Naive thymus-derived CD4-positive, alpha-beta T cell (primary cell): ENCODE measurements around the gene SLC36A2. TPM values are rescaled to one million over a fixed set of nuclear protein-coding genes. Genes with fewer than 3 reads are reported as not detected.

Source experiments
- ATAC-seq: fragments of 150-1000 bp; cut with Tn5 transposase; 2 replicates; pipeline ENCODE4 v1.10.0; 2021; ENCODE audit warnings: mild to moderate bottlenecking, moderate library complexity
- CTCF ChIA-PET: fragments of 350-600 bp; sonication (Branson Sonifier 250); formaldehyde crosslinking; loops from one replicate; lab custom pipeline; 2021; ENCODE audit warnings: antibody characterized with exemption; lab: Charles Lee
- POLR2A ChIA-PET: fragments of 350-600 bp; sonication (Branson Sonifier 250); formaldehyde crosslinking; loops from one replicate; lab custom pipeline; 2021; ENCODE audit warnings: antibody characterized with exemption, inconsistent platforms; lab: Charles Lee
- DNase-seq, 9 donors: peaks; one replicate each; pipeline versions ENCODE4 v3.0.0 to v3.0.0-alpha.2; 2020 to 2022; ENCODE audit warnings: mixed read lengths in 1 of 9
- H3K27ac ChIP-seq: one replicate; pipeline ENCODE4 v1.7.0; 2013; ENCODE audit warnings: mild to moderate bottlenecking, low read depth, low read length, moderate library complexity
- H3K27me3 ChIP-seq, 2 donors: one replicate each; pipeline ENCODE4 v1.7.0; 2013; ENCODE audit warnings: low read length in 2 of 2, mild to moderate bottlenecking in 2 of 2, moderate library complexity in 2 of 2; ENCODE audit not compliant: control insufficient read depth in 2 of 2, insufficient read depth in 2 of 2
- H3K36me3 ChIP-seq, 3 experiments: 1 replicate in 2 of 3; 2 replicates in 1 of 3; pipeline ENCODE4 v1.7.0; 2013; ENCODE audit warnings: low read length in 3 of 3, mild to moderate bottlenecking in 3 of 3, moderate library complexity in 1 of 3; ENCODE audit not compliant: insufficient read depth in 3 of 3, control insufficient read depth in 2 of 3
- H3K4me1 ChIP-seq, 2 donors: one replicate each; pipeline ENCODE4 v1.7.0; 2013; ENCODE audit warnings: low read length in 2 of 2, mild to moderate bottlenecking in 2 of 2, moderate library complexity in 1 of 2; ENCODE audit not compliant: control insufficient read depth in 2 of 2, insufficient read depth in 2 of 2
- H3K4me3 ChIP-seq: 2 replicates; pipeline ENCODE4 v1.7.0; 2013; ENCODE audit warnings: mild to moderate bottlenecking, low read length
- H3K9me3 ChIP-seq, 3 experiments: 1 replicate in 2 of 3; 2 replicates in 1 of 3; pipeline ENCODE4 v1.7.0; 2013; ENCODE audit warnings: low read length in 3 of 3; ENCODE audit not compliant: control insufficient read depth in 2 of 3
- H3K27ac Mint-ChIP-seq, 9 donors: one replicate each; pipeline ENCODE4 v1.8.0; 2020 to 2022; ENCODE audit warnings: mixed read lengths in 9 of 9, mild to moderate bottlenecking in 8 of 9, moderate library complexity in 5 of 9, inconsistent platforms in 2 of 9
- H3K27me3 Mint-ChIP-seq, 5 donors: one replicate each; pipeline ENCODE4 v1.8.0; 2021 to 2022; ENCODE audit warnings: mixed read lengths in 5 of 5, mild to moderate bottlenecking in 1 of 5
- H3K36me3 Mint-ChIP-seq, 5 donors: one replicate each; pipeline ENCODE4 v1.8.0; 2020 to 2022; ENCODE audit warnings: mixed read lengths in 5 of 5, mild to moderate bottlenecking in 3 of 5, inconsistent platforms in 1 of 5
- H3K4me1 Mint-ChIP-seq, 7 donors: one replicate each; pipeline ENCODE4 v1.8.0; 2020 to 2022; ENCODE audit warnings: mixed read lengths in 7 of 7, mild to moderate bottlenecking in 3 of 7, inconsistent platforms in 1 of 7
- H3K4me3 Mint-ChIP-seq, 10 donors: one replicate each; pipeline ENCODE4 v1.8.0; 2020 to 2022; ENCODE audit warnings: mild to moderate bottlenecking in 10 of 10, mixed read lengths in 10 of 10, moderate library complexity in 6 of 10, inconsistent platforms in 2 of 10
- H3K9me3 Mint-ChIP-seq, 11 donors: one replicate each; pipeline ENCODE4 v1.8.0; 2020 to 2022; ENCODE audit warnings: mixed read lengths in 11 of 11, mild to moderate bottlenecking in 4 of 11, inconsistent platforms in 1 of 11, moderate library complexity in 1 of 11
- intact Hi-C, 2 donors: fragments of 100-400 bp; cut with micrococcal nuclease; formaldehyde crosslinking; loops; one replicate each; pipeline ENCODE4 v1.15.1; 2023
- polyA plus RNA-seq, 2 donors: library from polyadenylated mRNA; unstranded; fragments of 300-500 nt; fragmentation: Illumina TruSeq; gene quantifications; one replicate each; pipeline ENCODE4 v1.2.3, GENCODE V29; 2021
- total RNA-seq, 6 experiments: library from RNA in 5 of 6; stranded (reverse) in 5 of 6; gene quantifications; 1 replicate in 5 of 6; 2 replicates in 1 of 6; pipeline ENCODE4 v1.2.3 and lab custom pipeline; 2021 to 2026

SLC36A2 gene
- total and polyA plus RNA-seq, 7 experiments from 2014 or later: not detected

GRCh38 chr5:151332857-151333256 lies 14.5 kb downstream of the SLC36A2 start:
- CTCF ChIA-PET: no interaction called here
- H3K27me3 Mint-ChIP-seq: peaks cover 0 to 10% (median 6%) of the 10 kb centered on the region in 5 donors
- H3K4me3 Mint-ChIP-seq: no peak overlapping the region
- no peaks in the 10 kb centered on the region for H3K9me3 Mint-ChIP-seq
- Histone ChIP-seq H3K4me3 (no peak overlapping the region), H3K27me3 (no peaks in the 10 kb centered on the region), H3K4me1 (no peaks in the 10 kb centered on the region), H3K9me3 (no peaks in the 10 kb centered on the region), H3K27ac (no peak overlapping the region), H3K36me3 (no peaks in the 10 kb centered on the region)
- ATAC-seq (no peak), DNase-seq (no peak)
- H3K27ac Mint-ChIP-seq: no peak overlapping the region
- intact Hi-C loops: no loop called here
- POLR2A ChIA-PET: no interaction called here
- no peaks in the 10 kb centered on the region for H3K36me3 Mint-ChIP-seq
- no peaks in the 10 kb centered on the region for H3K4me1 Mint-ChIP-seq

- Histone ChIP-seq H3K9me3 (no peaks in the 10 kb centered on the region), H3K36me3 (no peaks in the 10 kb centered on the region), H3K4me3 (no peak overlapping the region), H3K4me1 (no peaks in the 10 kb centered on the region), H3K27me3 (no peaks in the 10 kb centered on the region), H3K27ac (no peak overlapping the region)
- H3K27me3 Mint-ChIP-seq: peaks cover 0 to 9% (median 4%) of the 10 kb centered on the region in 5 donors
- no peak for DNase-seq
- POLR2A ChIA-PET: no interaction called here
- CTCF ChIA-PET: no interaction called here
- no peak overlapping the region for H3K4me3 Mint-ChIP-seq
- no peak for ATAC-seq
- intact Hi-C loops: no loop called here
- no peaks in the 10 kb centered on the region for H3K9me3 Mint-ChIP-seq
- H3K27ac Mint-ChIP-seq: no peak overlapping the region
- peaks cover 0 to 2% (median 0%) of the 10 kb centered on the region in 7 donors for H3K4me1 Mint-ChIP-seq
- no peaks in the 10 kb centered on the region for H3K36me3 Mint-ChIP-seq
These were observed 18.6 kb downstream of the SLC36A2 start for GRCh38 chr5:151328734-151329133.

DNA sequence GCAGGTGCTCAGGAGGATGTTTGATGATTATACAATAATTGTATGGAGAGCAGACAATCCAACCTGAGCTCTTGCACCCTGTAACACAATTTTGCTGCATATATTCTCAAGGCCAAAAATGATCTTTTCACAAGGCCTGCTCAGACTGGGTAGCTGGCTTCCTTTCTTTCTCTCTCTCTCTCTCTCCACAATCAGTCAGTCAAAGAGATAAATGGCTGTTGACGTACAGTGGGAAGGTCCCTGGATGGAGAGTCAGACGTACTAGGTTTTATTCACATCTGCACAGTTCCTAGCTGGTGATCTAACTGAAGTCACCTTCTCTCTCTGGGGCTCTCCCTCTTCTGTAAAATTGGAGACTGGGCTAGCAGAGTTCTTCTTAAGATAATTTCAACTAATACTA lies 19.8 kb downstream of the SLC36A2 start:
- H3K27me3 ChIP-seq: no peaks in the 10 kb centered on the region
- no peak overlapping the region for H3K4me3 ChIP-seq
- no peaks in the 10 kb centered on the region for H3K36me3 ChIP-seq
- peaks cover 0 to under 1% (median 0%) of the 10 kb centered on the region in 11 donors for H3K9me3 Mint-ChIP-seq
- no peak overlapping the region for H3K27ac Mint-ChIP-seq
- no peak overlapping the region for H3K27ac ChIP-seq
- H3K9me3 ChIP-seq: no peaks in the 10 kb centered on the region
- H3K4me3 Mint-ChIP-seq: no peak overlapping the region
- intact Hi-C loops: no loop called here
- H3K4me1 Mint-ChIP-seq: peaks cover 0 to 2% (median 0%) of the 10 kb centered on the region in 7 donors
- H3K4me1 ChIP-seq: no peaks in the 10 kb centered on the region
- peaks cover 0 to 9% (median 4%) of the 10 kb centered on the region in 5 donors for H3K27me3 Mint-ChIP-seq
- DNase-seq (no peak), ATAC-seq (no peak)
- ChIA-PET POLR2A (no interaction called here), CTCF (no interaction called here)
- H3K36me3 Mint-ChIP-seq: no peaks in the 10 kb centered on the region

DNA sequence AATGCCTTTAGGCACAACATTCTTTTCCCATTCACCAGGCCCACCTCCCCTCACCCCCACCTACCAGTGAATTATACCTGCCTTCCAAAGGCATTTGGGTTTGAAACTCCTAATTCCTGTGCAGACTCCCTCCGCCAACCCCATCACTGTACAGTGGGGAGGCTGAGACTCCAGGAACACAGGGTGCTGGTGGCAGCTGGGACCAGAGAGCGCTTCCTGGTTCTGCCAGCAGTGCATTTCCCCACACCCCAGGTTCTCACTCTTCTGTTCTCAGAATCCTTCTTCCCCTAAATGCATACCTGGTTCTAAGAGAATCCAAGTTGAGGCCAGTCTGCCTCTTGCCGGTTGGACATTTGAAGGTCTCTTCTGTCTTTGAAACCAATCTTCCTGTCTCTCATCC lies 21.1 kb downstream of the SLC36A2 start:
- H3K27me3 Mint-ChIP-seq: peaks cover 0 to 9% (median 4%) of the 10 kb centered on the region in 5 donors
- ChIA-PET CTCF (no interaction called here), POLR2A (no interaction called here)
- Histone ChIP-seq H3K36me3 (no peaks in the 10 kb centered on the region), H3K4me3 (no peak overlapping the region), H3K27me3 (no peaks in the 10 kb centered on the region), H3K9me3 (no peaks in the 10 kb centered on the region), H3K27ac (no peak overlapping the region), H3K4me1 (no peaks in the 10 kb centered on the region)
- intact Hi-C loops: no loop called here
- no peak overlapping the region for H3K27ac Mint-ChIP-seq
- H3K9me3 Mint-ChIP-seq: peaks cover 0 to 2% (median 0%) of the 10 kb centered on the region in 11 donors
- H3K4me3 Mint-ChIP-seq: no peak overlapping the region
- no peaks in the 10 kb centered on the region for H3K36me3 Mint-ChIP-seq
- ATAC-seq (no peak), DNase-seq (no peak)
- peaks cover 0 to 2% (median 0%) of the 10 kb centered on the region in 7 donors for H3K4me1 Mint-ChIP-seq

- H3K4me1 ChIP-seq: no peaks in the 10 kb centered on the region
- DNase-seq: no peak
- H3K36me3 ChIP-seq: no peaks in the 10 kb centered on the region
- no peak overlapping the region for H3K27ac Mint-ChIP-seq
- no peak overlapping the region for H3K27ac ChIP-seq
- intact Hi-C loops: no loop called here
- CTCF ChIA-PET: no interaction called here
- ATAC-seq: no peak
- H3K36me3 Mint-ChIP-seq: no peaks in the 10 kb centered on the region
- no peaks in the 10 kb centered on the region for H3K4me1 Mint-ChIP-seq
- peaks cover 0 to 7% (median 4%) of the 10 kb centered on the region in 5 donors for H3K27me3 Mint-ChIP-seq
- H3K27me3 ChIP-seq: no peaks in the 10 kb centered on the region
- POLR2A ChIA-PET: no interaction called here
- H3K4me3 ChIP-seq: no peak overlapping the region
- H3K9me3 ChIP-seq: no peaks in the 10 kb centered on the region
- peaks cover 0 to 2% (median 0%) of the 10 kb centered on the region in 11 donors for H3K9me3 Mint-ChIP-seq
- no peak overlapping the region for H3K4me3 Mint-ChIP-seq
These were observed 26.9 kb downstream of the SLC36A2 start for GRCh38 chr5:151320481-151320880.

DNA sequence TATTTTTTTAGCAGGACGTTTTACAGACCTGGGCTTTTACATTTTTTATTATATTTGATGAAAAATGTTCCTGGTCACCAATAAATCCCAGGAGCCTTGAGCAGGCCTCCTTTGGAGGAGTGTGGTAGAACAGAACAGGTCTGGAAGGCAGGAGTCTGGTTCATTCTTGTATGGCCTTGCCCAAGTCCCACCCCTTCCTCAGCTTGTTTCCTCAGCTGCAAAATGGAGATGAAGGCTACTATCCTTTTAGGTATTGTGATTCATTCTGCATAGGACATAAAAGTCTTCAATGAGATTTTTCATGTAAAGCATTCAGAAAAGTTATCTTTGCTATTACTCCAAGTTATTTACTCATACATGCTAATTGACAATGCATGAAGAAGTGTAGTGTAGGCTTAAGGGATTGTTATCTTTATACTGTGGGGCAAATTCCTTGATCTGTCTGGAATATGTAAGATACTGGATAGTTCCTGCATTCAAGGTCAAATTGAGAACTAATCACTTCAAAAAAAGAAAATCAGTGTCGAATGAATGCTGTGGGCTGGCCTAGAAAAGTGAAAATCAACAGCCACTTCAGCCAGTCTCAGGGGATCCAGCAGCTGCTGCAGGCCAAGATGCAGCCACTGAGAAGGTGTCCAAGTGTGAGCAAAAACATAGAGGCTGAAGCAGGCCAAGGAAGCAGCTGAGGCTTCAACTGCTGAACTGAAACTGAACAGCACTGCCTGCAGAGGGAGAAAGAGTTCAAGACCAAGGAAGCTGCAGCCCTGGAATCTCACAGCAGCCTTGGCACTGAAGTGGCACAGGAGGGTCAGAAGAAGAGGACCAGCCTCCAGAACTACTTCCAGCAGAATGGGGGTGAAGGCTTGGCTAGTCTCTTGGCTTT lies 28.3 kb downstream of the SLC36A2 start:
- Histone ChIP-seq H3K4me3 (no peak overlapping the region), H3K36me3 (no peaks in the 10 kb centered on the region), H3K4me1 (no peaks in the 10 kb centered on the region), H3K9me3 (no peaks in the 10 kb centered on the region), H3K27me3 (no peaks in the 10 kb centered on the region), H3K27ac (no peak overlapping the region)
- Mint-ChIP-seq H3K27ac (no peak overlapping the region), H3K27me3 (peaks cover 0 to 7% (median 0%) of the 10 kb centered on the region in 5 donors), H3K4me1 (no peaks in the 10 kb centered on the region), H3K4me3 (no peak overlapping the region), H3K36me3 (no peaks in the 10 kb centered on the region), H3K9me3 (peaks cover 0 to 2% (median 0%) of the 10 kb centered on the region in 11 donors)
- ATAC-seq: no peak
- DNase-seq: no peak
- CTCF ChIA-PET: interaction anchor here (0.6 kb wide), 1 partner anchor 405 kb away, joined by 3 read pairs; no protein-coding TSS in a partner anchor
- intact Hi-C loops: loop anchor here in 1 of 2 donors (10.0 kb wide), 1 partner anchor 154 kb away; no protein-coding TSS in a partner anchor
- POLR2A ChIA-PET: interaction anchor here (0.5 to 0.6 kb wide), 2 partner anchors 127 to 189 kb away, joined by 3 to 6 read pairs; no protein-coding TSS in a partner anchor
